ENCODE measurements around the gene MAML3.
A peak's percentile ranks its signal among the peaks of the same experiment; 100 is the strongest.

Gene MAML3

GRCh38 chr4:139761461-139761860 is 392.5 kb downstream of the MAML3 start:
- no peak overlapping the region for H3K4me2 ChIP-seq (ENCODE audit: low read length)
- TF ChIP-seq CTCF (IDR thresholded peaks at IDR 0.05; ENCODE audit: low read length) (peak; percentile 36; the same call in 1 of the 2 replicates), EZH2 (IDR thresholded peaks at IDR 0.05; ENCODE audit: borderline replicate concordance, low read length) (no peak)
- H4K20me1 ChIP-seq (ENCODE audit: insufficient read depth, low read length), result no peaks in the 10 kb centered on the region
- H3K27me3 ChIP-seq (ENCODE audit: insufficient read depth, low read length), result no peaks in the 10 kb centered on the region
- no peaks in the 10 kb centered on the region for H3K79me2 ChIP-seq (ENCODE audit: insufficient read depth, low read length)
- no peaks in the 10 kb centered on the region for H3K9me3 ChIP-seq (ENCODE audit: low read length)
- H3K4me3 ChIP-seq (ENCODE audit: low read depth, low read length, poor library complexity, severe bottlenecking), result no peak overlapping the region
- H3K27ac ChIP-seq (ENCODE audit: low read depth, low read length, poor library complexity, severe bottlenecking), result no peak overlapping the region
- H3K9ac ChIP-seq (ENCODE audit: low read length), result no peak overlapping the region
- no peaks in the 10 kb centered on the region for H3K36me3 ChIP-seq (ENCODE audit: insufficient read depth, low read length)
- peaks cover 8% of the 10 kb centered on the region for H3K4me1 ChIP-seq (ENCODE audit: insufficient read depth, low read length, severe bottlenecking)
- no peaks in the 10 kb centered on the region for H3F3A ChIP-seq (ENCODE audit: insufficient read depth, low read length)
- H3K9me2 ChIP-seq (ENCODE audit: low read depth, low read length), result no peaks in the 10 kb centered on the region
- no peak overlapping the region for H2AFZ ChIP-seq (ENCODE audit: low read length)

- H4K20me1 ChIP-seq (ENCODE audit: insufficient read depth, low read length), result no peaks in the 10 kb centered on the region
These were observed 393.4 kb downstream of the MAML3 start for GRCh38 chr4:139760567-139760966.

GRCh38 chr4:139759097-139759496 is 394.9 kb downstream of the MAML3 start:
- Histone ChIP-seq H3K4me1 (ENCODE audit: insufficient read depth, low read length, severe bottlenecking) (peaks cover 7% of the 10 kb centered on the region), H4K20me1 (ENCODE audit: insufficient read depth, low read length) (no peaks in the 10 kb centered on the region), H3F3A (ENCODE audit: insufficient read depth, low read length) (no peaks in the 10 kb centered on the region), H3K36me3 (ENCODE audit: insufficient read depth, low read length) (no peaks in the 10 kb centered on the region), H3K27ac (ENCODE audit: low read depth, low read length, poor library complexity, severe bottlenecking) (no peak overlapping the region), H2AFZ (ENCODE audit: low read length) (no peak overlapping the region), H3K4me3 (ENCODE audit: low read depth, low read length, poor library complexity, severe bottlenecking) (no peak overlapping the region), H3K9me2 (ENCODE audit: low read depth, low read length) (no peaks in the 10 kb centered on the region), H3K4me2 (ENCODE audit: low read length) (no peak overlapping the region), H3K9me3 (ENCODE audit: low read length) (no peaks in the 10 kb centered on the region), H3K27me3 (ENCODE audit: insufficient read depth, low read length) (no peaks in the 10 kb centered on the region), H3K9ac (ENCODE audit: low read length) (no peak overlapping the region), H3K79me2 (ENCODE audit: insufficient read depth, low read length) (no peaks in the 10 kb centered on the region)
- TF ChIP-seq EZH2 (IDR thresholded peaks at IDR 0.05; ENCODE audit: borderline replicate concordance, low read length), result no peak
- TF ChIP-seq CTCF (IDR thresholded peaks at IDR 0.05; ENCODE audit: low read length), result no peak

More at GRCh38 chr4:139760567-139760966, 393.4 kb downstream of the MAML3 start:
- H3K9me2 ChIP-seq (ENCODE audit: low read depth, low read length), result no peaks in the 10 kb centered on the region
- H3K36me3 ChIP-seq (ENCODE audit: insufficient read depth, low read length), result no peaks in the 10 kb centered on the region
- H3K9me3 ChIP-seq (ENCODE audit: low read length), result no peaks in the 10 kb centered on the region
- no peak overlapping the region for H2AFZ ChIP-seq (ENCODE audit: low read length)
- H3K4me2 ChIP-seq (ENCODE audit: low read length), result no peak overlapping the region
- H3F3A ChIP-seq (ENCODE audit: insufficient read depth, low read length), result no peaks in the 10 kb centered on the region
- H3K27ac ChIP-seq (ENCODE audit: low read depth, low read length, poor library complexity, severe bottlenecking), result no peak overlapping the region
- TF ChIP-seq CTCF (IDR thresholded peaks at IDR 0.05; ENCODE audit: low read length), result no peak
- H3K4me1 ChIP-seq (ENCODE audit: insufficient read depth, low read length, severe bottlenecking), result peaks cover 8% of the 10 kb centered on the region
- no peaks in the 10 kb centered on the region for H3K79me2 ChIP-seq (ENCODE audit: insufficient read depth, low read length)
- no peaks in the 10 kb centered on the region for H3K27me3 ChIP-seq (ENCODE audit: insufficient read depth, low read length)
- H3K9ac ChIP-seq (ENCODE audit: low read length), result no peak overlapping the region
- no peak overlapping the region for H3K4me3 ChIP-seq (ENCODE audit: low read depth, low read length, poor library complexity, severe bottlenecking)
